ENCODE results near the gene CBR1. TPM values are rescaled to one million over a fixed set of nuclear protein-coding genes. Genes with fewer than 3 reads are reported as not detected.

Gene CBR1
- total RNA-seq, result 69.0 and 73.5 TPM in 2 replicates

DNA sequence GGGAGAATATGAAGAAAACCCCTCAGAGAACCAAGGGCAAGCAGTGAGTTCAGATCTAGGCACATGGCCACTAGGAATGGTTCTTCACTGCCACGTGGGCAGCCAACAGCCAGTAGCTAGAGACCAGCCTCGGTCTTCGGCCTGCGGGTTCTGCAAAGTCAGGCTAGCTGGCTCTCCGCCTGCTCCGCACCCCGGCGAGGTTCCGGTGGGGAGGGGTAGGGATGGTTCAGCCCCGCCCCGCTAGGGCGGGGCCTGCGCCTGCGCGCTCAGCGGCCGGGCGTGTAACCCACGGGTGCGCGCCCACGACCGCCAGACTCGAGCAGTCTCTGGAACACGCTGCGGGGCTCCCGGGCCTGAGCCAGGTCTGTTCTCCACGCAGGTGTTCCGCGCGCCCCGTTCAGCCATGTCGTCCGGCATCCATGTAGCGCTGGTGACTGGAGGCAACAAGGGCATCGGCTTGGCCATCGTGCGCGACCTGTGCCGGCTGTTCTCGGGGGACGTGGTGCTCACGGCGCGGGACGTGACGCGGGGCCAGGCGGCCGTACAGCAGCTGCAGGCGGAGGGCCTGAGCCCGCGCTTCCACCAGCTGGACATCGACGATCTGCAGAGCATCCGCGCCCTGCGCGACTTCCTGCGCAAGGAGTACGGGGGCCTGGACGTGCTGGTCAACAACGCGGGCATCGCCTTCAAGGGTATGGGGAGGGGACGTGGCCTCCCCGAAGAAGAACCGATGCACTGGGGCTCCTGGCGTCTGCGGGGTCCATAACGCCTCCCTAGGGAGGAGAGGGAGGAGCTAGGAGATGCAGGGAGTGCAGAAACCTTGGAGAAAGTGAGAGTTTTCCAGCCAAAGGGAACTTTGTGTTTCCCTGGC is at the start of gene CBR1:
TSS of gene CBR1 (plus strand) at position 312 of the 871 bp plus-strand sequence. CDS start at position 404, 92 bp downstream.
- DNase-seq (ENCODE audit: insufficient read length, low spot score, missing footprints), result peak; percentile 95
- H4K20me1 ChIP-seq (ENCODE audit: insufficient read depth, low read length), result peaks cover 8% of the 10 kb centered on the region
- H2AFZ ChIP-seq (ENCODE audit: low read length), result peak within 1 kb of the TSS; percentile 95
- H3K79me2 ChIP-seq (ENCODE audit: insufficient read depth, low read length), result peaks cover 20% of the 10 kb centered on the region
- peak within 1 kb of the TSS; percentile 95 for H3K4me2 ChIP-seq (ENCODE audit: insufficient read depth, low read length)
- no peaks in the 10 kb centered on the region for H3K9me3 ChIP-seq (ENCODE audit: low read depth, low read length)
- H3K27me3 ChIP-seq (ENCODE audit: insufficient read depth, low read length), result no peaks in the 10 kb centered on the region
- peak within 1 kb of the TSS; percentile 84 for H3K27ac ChIP-seq (ENCODE audit: low read depth, low read length)
- H3K36me3 ChIP-seq (ENCODE audit: insufficient read depth, low read length), result peaks cover 22% of the 10 kb centered on the region
- TF ChIP-seq, protein P1, sequence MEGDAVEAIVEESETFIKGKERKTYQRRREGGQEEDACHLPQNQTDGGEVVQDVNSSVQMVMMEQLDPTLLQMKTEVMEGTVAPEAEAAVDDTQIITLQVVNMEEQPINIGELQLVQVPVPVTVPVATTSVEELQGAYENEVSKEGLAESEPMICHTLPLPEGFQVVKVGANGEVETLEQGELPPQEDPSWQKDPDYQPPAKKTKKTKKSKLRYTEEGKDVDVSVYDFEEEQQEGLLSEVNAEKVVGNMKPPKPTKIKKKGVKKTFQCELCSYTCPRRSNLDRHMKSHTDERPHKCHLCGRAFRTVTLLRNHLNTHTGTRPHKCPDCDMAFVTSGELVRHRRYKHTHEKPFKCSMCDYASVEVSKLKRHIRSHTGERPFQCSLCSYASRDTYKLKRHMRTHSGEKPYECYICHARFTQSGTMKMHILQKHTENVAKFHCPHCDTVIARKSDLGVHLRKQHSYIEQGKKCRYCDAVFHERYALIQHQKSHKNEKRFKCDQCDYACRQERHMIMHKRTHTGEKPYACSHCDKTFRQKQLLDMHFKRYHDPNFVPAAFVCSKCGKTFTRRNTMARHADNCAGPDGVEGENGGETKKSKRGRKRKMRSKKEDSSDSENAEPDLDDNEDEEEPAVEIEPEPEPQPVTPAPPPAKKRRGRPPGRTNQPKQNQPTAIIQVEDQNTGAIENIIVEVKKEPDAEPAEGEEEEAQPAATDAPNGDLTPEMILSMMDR (IDR thresholded peaks at IDR 0.05; ENCODE audit: extremely low read depth, low read depth, low read length), result no peak
- peak within 1 kb of the TSS; percentile 86 for H3K4me3 ChIP-seq (ENCODE audit: insufficient read depth, low read length)
- H3K4me1 ChIP-seq (ENCODE audit: insufficient read depth, low read length), result peaks cover 25% of the 10 kb centered on the region

DNA sequence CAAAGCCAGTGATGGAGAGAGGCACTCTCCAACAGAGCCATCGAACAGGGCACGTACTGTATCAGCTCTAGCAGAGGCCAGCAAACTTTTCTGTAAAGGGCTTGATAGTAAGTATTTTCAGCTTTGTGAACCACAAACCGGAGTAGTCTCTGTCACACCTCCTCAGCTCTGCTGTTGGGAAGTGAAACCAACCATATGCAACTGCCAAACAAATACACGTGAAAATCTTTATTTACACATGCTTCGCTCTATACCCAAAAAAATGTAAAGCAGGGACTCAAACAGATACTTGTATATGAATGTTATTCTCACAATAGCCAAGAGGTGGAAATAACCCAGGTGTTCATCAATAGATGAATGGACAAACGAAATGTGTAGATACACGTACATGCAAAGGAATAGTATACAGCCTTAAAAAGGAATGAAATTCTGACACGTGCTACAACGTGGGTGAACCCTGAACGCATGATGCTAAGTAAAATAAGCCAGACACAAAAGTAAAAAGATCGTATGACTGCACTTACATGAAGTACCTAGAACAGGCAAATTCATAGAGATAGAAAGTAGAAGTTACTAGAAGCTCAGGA is 48.5 kb upstream of the CBR1 start:
- H3K27me3 ChIP-seq (ENCODE audit: insufficient read depth, low read length), result peaks cover 8% of the 10 kb centered on the region
- TF ChIP-seq, protein P1 (IDR thresholded peaks at IDR 0.05; ENCODE audit: extremely low read depth, low read depth, low read length), result no peak

DNA sequence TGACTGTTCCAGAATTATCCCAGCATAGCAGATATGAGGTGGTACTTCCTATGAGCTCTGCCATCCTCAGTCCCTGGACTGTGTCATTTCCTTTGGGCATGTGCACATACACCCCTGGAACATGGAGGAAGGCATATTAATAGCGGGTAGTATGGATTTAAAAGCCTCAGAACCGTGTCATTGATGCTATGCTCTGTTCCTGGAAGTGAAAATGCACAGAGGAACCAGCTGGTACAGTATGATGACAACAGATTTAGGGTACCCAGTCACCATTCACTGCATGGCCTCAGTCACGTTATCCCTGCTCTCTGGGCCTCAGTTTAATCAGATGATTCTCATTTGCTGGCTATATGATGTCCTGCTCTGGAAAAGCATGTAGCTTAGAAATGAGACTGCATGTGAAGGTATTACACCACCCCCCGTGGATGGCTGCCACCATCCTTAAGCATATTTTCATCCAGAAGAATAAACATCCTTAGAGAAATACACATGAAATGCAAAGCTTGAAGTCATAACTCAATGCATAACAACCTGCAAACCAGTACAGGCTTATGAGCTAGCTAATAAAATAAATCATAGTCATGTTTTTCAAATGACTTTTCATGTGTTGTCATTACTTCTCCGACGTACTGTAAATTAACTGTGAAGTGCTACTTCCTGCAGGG is 47.3 kb upstream of the CBR1 start:
- Histone ChIP-seq H3K4me3 (ENCODE audit: insufficient read depth, low read length) (no peak overlapping the region), H3K36me3 (ENCODE audit: insufficient read depth, low read length) (no peaks in the 10 kb centered on the region), H2AFZ (ENCODE audit: low read length) (no peak overlapping the region), H3K79me2 (ENCODE audit: insufficient read depth, low read length) (no peaks in the 10 kb centered on the region), H3K4me2 (ENCODE audit: insufficient read depth, low read length) (no peak overlapping the region), H4K20me1 (ENCODE audit: insufficient read depth, low read length) (no peaks in the 10 kb centered on the region), H3K9me3 (ENCODE audit: low read depth, low read length) (no peaks in the 10 kb centered on the region), H3K27me3 (ENCODE audit: insufficient read depth, low read length) (peaks cover 4% of the 10 kb centered on the region), H3K27ac (ENCODE audit: low read depth, low read length) (no peak overlapping the region), H3K4me1 (ENCODE audit: insufficient read depth, low read length) (peaks cover 6% of the 10 kb centered on the region)
- no peak for DNase-seq (ENCODE audit: insufficient read length, low spot score, missing footprints)
- TF ChIP-seq, protein P1 (IDR thresholded peaks at IDR 0.05; ENCODE audit: extremely low read depth, low read depth, low read length), result no peak

More for the DNA sequence above, 48.5 kb upstream of the CBR1 start:
- Histone ChIP-seq H2AFZ (ENCODE audit: low read length) (no peak overlapping the region), H4K20me1 (ENCODE audit: insufficient read depth, low read length) (no peaks in the 10 kb centered on the region), H3K27ac (ENCODE audit: low read depth, low read length) (no peak overlapping the region), H3K4me1 (ENCODE audit: insufficient read depth, low read length) (no peaks in the 10 kb centered on the region), H3K4me3 (ENCODE audit: insufficient read depth, low read length) (no peak overlapping the region), H3K36me3 (ENCODE audit: insufficient read depth, low read length) (no peaks in the 10 kb centered on the region), H3K9me3 (ENCODE audit: low read depth, low read length) (no peaks in the 10 kb centered on the region), H3K4me2 (ENCODE audit: insufficient read depth, low read length) (no peak overlapping the region), H3K79me2 (ENCODE audit: insufficient read depth, low read length) (no peaks in the 10 kb centered on the region)
- no peak for DNase-seq (ENCODE audit: insufficient read length, low spot score, missing footprints)

All from osteoblast (primary cell).